Measurements from ENCODE around the gene TAS2R5.
A peak's percentile ranks its signal among the peaks of the same experiment; 100 is the strongest.
"Not testable (repeated sequence)": the region's sequence is repeated elsewhere in the genome, so short reads cannot be mapped to it uniquely, and the experiment has no call there.

Gene TAS2R5, protein sequence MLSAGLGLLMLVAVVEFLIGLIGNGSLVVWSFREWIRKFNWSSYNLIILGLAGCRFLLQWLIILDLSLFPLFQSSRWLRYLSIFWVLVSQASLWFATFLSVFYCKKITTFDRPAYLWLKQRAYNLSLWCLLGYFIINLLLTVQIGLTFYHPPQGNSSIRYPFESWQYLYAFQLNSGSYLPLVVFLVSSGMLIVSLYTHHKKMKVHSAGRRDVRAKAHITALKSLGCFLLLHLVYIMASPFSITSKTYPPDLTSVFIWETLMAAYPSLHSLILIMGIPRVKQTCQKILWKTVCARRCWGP

DNA sequence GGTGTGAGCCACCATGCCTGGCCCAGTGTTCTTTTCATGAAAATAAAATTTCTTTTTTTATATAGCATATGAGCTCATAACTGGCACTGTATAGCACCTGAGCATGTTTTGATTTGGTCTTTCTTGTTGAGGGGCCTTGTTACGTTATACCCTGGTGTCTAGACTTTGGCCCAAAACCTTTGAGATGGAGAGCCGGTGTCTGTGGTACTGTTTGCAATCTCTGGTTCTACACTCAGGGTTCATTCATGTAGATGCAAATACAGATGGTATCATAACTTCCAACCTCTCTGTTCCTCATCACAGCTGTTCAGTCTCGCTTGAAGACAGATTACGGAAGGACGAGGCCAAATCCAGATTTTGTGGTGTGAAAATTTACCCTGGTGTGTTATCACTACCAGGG is at the start of gene TAS2R5:
Gene TAS2R5 (plus strand): TSS at position 301 of the 400 bp plus-strand sequence. CDS start 145 bp downstream, outside the sequence.
- in situ Hi-C loops (cut with MboI; ENCODE audit: low sequenced_read_pairs), result no loop called here
- Histone ChIP-seq H3K27me3 (ENCODE audit: low read depth) (no peaks in the 10 kb centered on the region), H3K9me3 (no peaks in the 10 kb centered on the region), H3K4me1 (no peaks in the 10 kb centered on the region), H3K36me3 (replicated peaks) (no peaks in the 10 kb centered on the region), H3K4me3 (no peak within 1 kb of the TSS)
- no peak for DNase-seq (ENCODE audit: low spot score in 2 of 2)

DNA sequence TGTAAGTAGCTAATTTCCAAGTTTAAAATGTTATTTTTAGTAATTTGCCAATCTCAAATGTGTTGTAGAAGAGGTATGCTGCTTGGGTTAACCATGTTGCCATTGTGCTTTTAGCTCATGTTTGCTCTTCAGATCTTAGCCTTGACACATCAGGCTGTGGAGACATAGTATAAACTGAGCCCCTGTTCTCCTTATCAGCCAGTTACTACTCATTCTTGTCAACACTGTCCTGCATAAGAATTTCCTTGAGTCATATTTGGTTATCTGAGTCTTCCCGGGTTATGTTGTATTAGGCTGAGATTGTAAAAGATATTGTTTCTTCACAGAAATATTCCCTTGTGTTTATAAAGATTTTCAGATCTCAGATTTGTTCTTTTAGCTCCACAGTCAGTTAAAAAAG is 47.8 kb upstream of the TAS2R5 start:
- no peak for DNase-seq (ENCODE audit: low spot score in 2 of 2)
- H3K36me3 ChIP-seq (replicated peaks), result peaks cover 82% of the 10 kb centered on the region
- H3K4me3 ChIP-seq, result no peak overlapping the region
- no peaks in the 10 kb centered on the region for H3K27me3 ChIP-seq (ENCODE audit: low read depth)
- H3K9me3 ChIP-seq, result no peaks in the 10 kb centered on the region
- in situ Hi-C loops (cut with MboI; ENCODE audit: low sequenced_read_pairs), result no loop called here
- peaks cover 6% of the 10 kb centered on the region for H3K4me1 ChIP-seq

DNA sequence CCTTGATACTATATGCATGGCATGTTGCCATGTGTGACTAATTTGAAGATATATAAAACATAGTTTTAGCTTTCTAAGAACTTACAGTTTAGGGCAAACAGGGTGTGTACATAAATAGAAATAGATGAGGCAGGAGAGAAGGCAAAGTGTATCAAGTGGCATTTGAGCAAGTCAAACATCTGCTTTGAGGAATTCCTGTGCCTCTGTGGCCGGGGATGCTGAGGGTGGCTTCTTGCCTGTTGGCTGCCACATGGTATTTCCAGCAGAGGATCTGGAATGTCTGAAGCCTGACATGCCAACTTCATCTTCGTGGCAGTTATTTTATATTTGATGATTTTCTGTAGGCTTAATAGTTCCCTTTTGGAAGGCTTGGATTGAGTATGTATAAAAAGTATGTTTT is 45.9 kb upstream of the TAS2R5 start:
- Histone ChIP-seq H3K4me1 (peaks cover 4% of the 10 kb centered on the region), H3K4me3 (no peak overlapping the region), H3K9me3 (no peaks in the 10 kb centered on the region), H3K36me3 (replicated peaks) (peaks cover 94% of the 10 kb centered on the region), H3K27me3 (ENCODE audit: low read depth) (no peaks in the 10 kb centered on the region)
- in situ Hi-C loops (cut with MboI; ENCODE audit: low sequenced_read_pairs), result no loop called here
- no peak for DNase-seq (ENCODE audit: low spot score in 2 of 2)

DNA sequence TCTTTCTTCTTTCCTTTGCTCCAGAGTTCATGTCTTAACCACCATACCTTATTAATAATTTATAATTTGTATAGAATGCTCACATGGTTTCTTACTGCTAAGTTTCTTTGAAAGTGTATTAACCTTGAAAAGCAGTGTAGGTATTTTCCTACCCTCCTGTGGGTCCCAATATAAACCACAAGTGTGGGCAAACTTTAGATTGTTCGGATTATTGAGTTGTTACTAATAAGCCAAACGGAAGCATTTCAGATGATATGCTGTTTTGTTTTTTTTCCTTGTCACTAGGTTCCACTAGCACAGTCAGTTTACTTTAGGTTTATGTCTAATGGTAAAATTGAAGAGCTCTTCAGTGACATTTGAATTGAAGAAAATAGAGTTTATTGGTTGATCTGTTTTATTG is 41.6 kb upstream of the TAS2R5 start:
- no peaks in the 10 kb centered on the region for H3K4me1 ChIP-seq
- H3K9me3 ChIP-seq, result peaks cover 5% of the 10 kb centered on the region; the same call in 1 of the 2 replicates
- in situ Hi-C loops (cut with MboI; ENCODE audit: low sequenced_read_pairs), result no loop called here
- no peaks in the 10 kb centered on the region for H3K27me3 ChIP-seq (ENCODE audit: low read depth)
- H3K36me3 ChIP-seq (replicated peaks), result peaks cover 93% of the 10 kb centered on the region
- no peak overlapping the region for H3K4me3 ChIP-seq
- no peak for DNase-seq (ENCODE audit: low spot score in 2 of 2)

DNA sequence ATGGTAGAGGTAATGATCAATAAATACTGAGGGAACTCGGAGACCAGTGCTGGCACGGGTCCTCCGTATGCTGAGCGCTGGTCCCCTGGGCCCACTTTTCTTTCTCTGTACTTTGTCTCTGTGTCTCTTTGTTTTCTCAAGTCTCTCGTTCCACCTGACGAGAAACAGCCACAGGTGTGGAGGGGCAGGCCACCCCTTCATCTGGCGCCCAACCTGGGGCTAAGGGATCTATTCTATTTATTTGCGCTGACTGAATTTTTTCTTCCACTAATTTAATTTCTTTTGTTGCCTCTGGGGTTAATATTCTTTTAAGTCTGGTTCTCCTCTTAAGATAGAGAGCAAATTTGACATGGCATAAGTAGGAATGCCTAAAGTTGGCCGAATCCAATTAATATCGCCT is 38.1 kb upstream of the TAS2R5 start:
- in situ Hi-C loops (cut with MboI; ENCODE audit: low sequenced_read_pairs); H3K4me1 ChIP-seq; H3K9me3 ChIP-seq; H3K4me3 ChIP-seq; H3K27me3 ChIP-seq (ENCODE audit: low read depth): not testable (repeated sequence)
- H3K36me3 ChIP-seq (replicated peaks), result peaks cover 73% of the 10 kb centered on the region
- peak in 1 of 2 experiments; percentile 29 for DNase-seq (ENCODE audit: low spot score in 2 of 2)

DNA sequence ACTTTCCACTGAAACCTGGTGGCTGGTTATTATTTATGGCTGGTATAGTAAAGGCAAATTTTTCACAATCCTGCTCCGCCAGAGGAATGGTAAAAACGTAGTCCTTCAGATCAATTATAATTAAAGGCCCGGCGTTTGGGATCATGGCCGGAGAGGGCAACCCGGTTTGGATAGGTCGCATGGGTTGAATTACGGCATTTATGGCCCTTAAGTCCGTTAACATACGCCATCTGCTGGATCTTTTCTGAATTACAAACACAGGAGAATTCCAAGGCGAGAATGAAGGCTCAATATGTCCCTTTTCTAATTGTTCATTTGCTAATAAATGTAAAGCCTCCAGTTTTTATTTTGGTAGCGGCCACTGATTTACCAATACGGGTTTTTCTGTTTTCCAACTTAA is 37.4 kb upstream of the TAS2R5 start:
- no peak overlapping the region for H3K4me3 ChIP-seq
- in situ Hi-C loops (cut with MboI; ENCODE audit: low sequenced_read_pairs), result no loop called here
- H3K36me3 ChIP-seq (replicated peaks), result peaks cover 73% of the 10 kb centered on the region
- H3K4me1 ChIP-seq, result no peaks in the 10 kb centered on the region
- no peak for DNase-seq (ENCODE audit: low spot score in 2 of 2)
- peaks cover 5% of the 10 kb centered on the region; the same call in 1 of the 2 replicates for H3K9me3 ChIP-seq
- no peaks in the 10 kb centered on the region for H3K27me3 ChIP-seq (ENCODE audit: low read depth)

DNA sequence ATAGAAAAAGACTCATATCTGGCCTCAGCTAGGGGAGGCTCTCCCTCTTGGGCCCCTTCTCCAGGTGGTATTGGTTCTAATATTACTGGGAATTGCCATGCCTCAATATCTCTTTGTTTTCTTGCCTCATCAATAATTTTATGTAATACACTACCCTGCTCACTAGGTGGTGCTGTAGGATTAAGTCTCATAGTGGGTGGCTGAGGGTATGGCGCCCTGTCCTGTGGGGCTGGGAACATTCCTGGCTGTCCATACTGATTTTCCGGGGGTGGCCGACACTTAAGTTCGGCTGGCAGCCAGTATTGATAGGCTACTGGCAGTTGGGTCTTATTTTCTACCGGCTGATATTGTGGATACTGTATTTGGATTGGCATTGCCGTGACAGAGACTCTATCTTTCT is 35.1 kb upstream of the TAS2R5 start:
- in situ Hi-C loops (cut with MboI; ENCODE audit: low sequenced_read_pairs), result no loop called here
- Histone ChIP-seq H3K4me1 (no peaks in the 10 kb centered on the region), H3K9me3 (peaks cover 5% of the 10 kb centered on the region; the same call in 1 of the 2 replicates), H3K36me3 (replicated peaks) (peaks cover 66% of the 10 kb centered on the region), H3K4me3 (no peak overlapping the region), H3K27me3 (ENCODE audit: low read depth) (no peaks in the 10 kb centered on the region)
- peak in 1 of 2 experiments; percentile 36 for DNase-seq (ENCODE audit: low spot score in 2 of 2)

DNA sequence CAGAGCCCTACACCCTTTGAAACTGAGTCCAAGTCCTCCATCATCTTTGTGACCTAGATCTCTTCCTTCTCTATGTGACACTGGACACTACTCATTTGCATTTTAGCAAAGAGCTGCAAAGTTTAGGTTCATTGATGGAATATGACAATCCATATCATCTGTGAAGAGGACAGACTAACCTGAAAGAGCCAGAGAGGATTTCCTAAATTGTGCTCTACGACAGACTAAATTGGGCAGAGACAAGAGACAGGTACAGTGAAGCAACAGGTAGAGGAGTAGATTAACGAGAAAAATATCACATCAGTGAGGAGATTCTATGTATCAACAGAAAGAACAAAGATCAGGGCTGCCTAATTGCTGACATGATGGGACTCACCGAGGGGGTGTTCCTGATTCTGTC is 26.2 kb upstream of the TAS2R5 start, which contains the start of gene TAS2R3:
Gene TAS2R3 (plus strand): TSS at position 301 of the 400 bp plus-strand sequence. CDS start 62 bp downstream, at position 363.
- no peak for DNase-seq (ENCODE audit: low spot score in 2 of 2)
- in situ Hi-C loops (cut with MboI; ENCODE audit: low sequenced_read_pairs), result no loop called here

DNA sequence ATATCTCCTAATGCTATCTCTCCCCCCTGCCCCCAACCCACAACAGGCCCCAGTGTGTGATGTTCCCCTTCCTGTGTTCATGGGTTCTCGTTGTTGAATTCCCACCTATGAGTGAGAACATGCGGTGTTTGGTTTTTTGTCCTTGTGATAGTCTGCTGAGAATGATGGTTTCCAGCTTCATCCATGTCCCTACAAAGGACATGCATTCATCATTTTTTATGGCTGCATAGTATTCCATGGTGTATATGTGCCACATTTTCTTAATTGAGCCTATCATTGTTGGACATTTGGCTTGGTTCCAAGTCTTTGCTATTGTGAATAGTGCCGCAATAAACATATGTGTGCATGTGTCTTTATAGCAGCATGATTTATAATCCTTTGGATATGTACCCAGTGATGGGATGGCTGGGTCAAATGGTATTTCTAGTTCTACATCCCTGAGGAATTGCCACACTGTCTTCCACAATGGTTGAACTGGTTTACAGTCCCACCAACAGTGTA is 19.9 kb upstream of the TAS2R5 start:
- H3K9me3 ChIP-seq; H3K4me3 ChIP-seq; in situ Hi-C loops (cut with MboI; ENCODE audit: low sequenced_read_pairs); H3K27me3 ChIP-seq (ENCODE audit: low read depth); DNase-seq (ENCODE audit: low spot score in 2 of 2); H3K36me3 ChIP-seq (replicated peaks); H3K4me1 ChIP-seq: not testable (repeated sequence)

More for the DNA sequence above, 26.2 kb upstream of the TAS2R5 start, which contains the start of gene TAS2R3:
- no peak within 1 kb of the TSS for H3K4me3 ChIP-seq
- peaks cover 17% of the 10 kb centered on the region for H3K36me3 ChIP-seq (replicated peaks)
- H3K27me3 ChIP-seq (ENCODE audit: low read depth), result no peaks in the 10 kb centered on the region
- H3K9me3 ChIP-seq, result no peaks in the 10 kb centered on the region
- H3K4me1 ChIP-seq, result no peaks in the 10 kb centered on the region

DNA sequence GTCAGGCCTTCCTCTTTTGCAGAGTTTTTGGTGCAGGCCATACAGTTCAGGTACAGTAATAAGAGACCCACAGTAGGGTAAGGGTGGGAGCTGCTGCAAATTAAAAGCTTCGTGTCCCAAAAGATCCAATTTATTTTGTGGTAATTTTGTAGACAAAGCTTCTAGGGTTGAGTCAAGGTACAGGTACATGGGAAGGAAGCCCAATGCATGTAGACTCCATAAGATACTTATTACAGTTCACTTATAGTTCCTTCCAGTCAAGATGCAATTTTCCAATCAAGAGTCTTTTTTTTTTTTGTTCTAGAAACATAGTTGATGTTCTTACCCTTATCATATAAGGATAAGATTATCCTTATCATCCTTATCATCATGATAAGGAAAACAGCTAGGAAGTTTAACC is 13.6 kb upstream of the TAS2R5 start, which contains the start of gene TAS2R4:
Gene TAS2R4 (plus strand): TSS at position 301 of the 400 bp plus-strand sequence. CDS start 1,815 bp downstream, outside the sequence.
- DNase-seq (ENCODE audit: low spot score in 2 of 2), result no peak
- Histone ChIP-seq H3K4me3 (no peak within 1 kb of the TSS), H3K27me3 (ENCODE audit: low read depth) (no peaks in the 10 kb centered on the region), H3K36me3 (replicated peaks) (no peaks in the 10 kb centered on the region), H3K9me3 (no peaks in the 10 kb centered on the region), H3K4me1 (no peaks in the 10 kb centered on the region)
- in situ Hi-C loops (cut with MboI; ENCODE audit: low sequenced_read_pairs), result no loop called here

DNA sequence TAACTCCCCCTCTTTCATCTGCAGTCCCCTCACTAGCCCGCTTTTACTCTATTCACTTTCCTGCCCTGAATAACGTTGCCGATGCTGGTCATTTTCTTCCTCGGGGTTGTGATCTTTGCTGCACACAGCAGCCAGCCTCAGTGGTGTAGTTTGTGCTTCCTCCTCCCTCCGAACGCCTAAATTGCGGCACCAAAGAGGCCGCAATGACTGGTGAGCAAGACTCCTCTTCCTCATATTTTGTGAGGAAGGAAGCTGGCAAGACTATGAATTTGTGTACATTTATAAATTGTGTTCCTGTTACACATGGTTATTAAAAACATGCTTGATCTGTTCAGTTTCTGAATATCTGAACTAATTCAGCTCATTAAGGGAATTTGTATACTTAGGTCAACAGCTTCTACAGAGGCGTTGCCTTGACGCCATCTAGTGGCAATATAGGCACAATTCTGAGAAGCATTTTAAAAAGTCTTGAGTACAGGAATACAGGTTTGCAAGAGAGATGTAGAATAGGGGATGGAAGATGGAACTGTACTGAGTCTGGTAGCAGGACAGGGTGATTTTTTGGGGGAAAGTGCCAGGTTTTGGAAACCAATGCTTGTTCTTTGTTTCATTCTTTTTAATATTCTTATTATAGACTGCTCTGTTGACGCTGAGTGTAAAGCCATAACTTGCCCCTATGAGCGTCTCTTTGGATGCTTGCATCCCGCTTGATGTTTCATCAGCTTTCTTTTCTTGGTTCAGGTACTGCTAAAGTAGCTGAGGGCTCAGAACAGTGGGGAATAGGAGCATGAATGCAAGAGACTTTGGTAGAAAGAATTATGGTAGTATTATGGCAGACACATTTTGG is 4.1 kb upstream of the TAS2R5 start:
- Histone ChIP-seq H3K9me3 (no peaks in the 10 kb centered on the region), H3K27me3 (ENCODE audit: low read depth) (no peaks in the 10 kb centered on the region), H3K4me3 (no peak overlapping the region), H3K4me1 (no peaks in the 10 kb centered on the region), H3K36me3 (replicated peaks) (no peaks in the 10 kb centered on the region)
- DNase-seq (ENCODE audit: low spot score in 2 of 2), result peak; percentile 35 to 53
- in situ Hi-C loops (cut with MboI; ENCODE audit: low sequenced_read_pairs), result no loop called here

DNA sequence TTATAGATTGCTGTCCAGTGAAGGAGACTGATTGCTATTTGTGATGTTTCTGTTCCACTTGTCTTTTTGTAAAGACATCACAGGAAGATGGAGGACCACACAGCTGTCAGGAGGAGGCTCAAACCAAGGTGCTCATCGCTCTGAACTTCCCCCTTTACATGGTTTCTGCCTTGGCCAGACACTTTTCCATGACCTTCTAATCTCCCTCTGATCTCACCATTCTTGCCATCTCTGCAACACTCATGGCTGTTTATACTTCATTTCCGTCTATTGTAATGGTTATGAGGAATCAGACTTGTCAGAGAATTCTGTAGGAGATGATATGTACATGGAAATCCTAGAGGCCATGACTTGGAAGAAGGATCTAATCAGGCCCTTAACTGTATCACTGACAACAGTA is 1.7 kb upstream of the TAS2R5 start:
- Histone ChIP-seq H3K4me3 (no peak overlapping the region), H3K4me1 (no peaks in the 10 kb centered on the region), H3K36me3 (replicated peaks) (no peaks in the 10 kb centered on the region), H3K9me3 (no peaks in the 10 kb centered on the region), H3K27me3 (ENCODE audit: low read depth) (no peaks in the 10 kb centered on the region)
- DNase-seq (ENCODE audit: low spot score in 2 of 2), result peak in 1 of 2 experiments; percentile 7
- in situ Hi-C loops (cut with MboI; ENCODE audit: low sequenced_read_pairs), result no loop called here

DNA sequence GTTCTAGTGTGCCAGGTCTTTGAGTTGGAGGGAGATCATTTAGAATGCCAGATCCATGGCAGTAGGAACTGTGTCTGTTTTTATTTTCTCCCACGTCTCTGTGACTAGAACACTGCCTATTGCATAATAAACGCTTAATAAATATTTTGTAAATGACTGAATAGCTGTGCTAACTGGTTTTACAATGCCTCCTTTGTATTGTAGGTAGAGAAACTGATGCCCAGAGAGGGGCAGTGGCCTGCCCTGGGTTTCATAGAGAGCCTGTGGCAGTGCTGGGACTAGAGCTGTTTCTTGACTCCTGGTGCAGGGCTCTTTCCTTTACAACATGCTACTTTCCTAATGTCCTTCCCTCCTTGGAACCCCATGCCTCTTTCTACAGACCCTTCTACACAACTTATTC is 2.5 kb downstream of the TAS2R5 start:
- Histone ChIP-seq H3K36me3 (replicated peaks) (no peaks in the 10 kb centered on the region), H3K4me3 (no peak overlapping the region), H3K9me3 (no peaks in the 10 kb centered on the region), H3K27me3 (ENCODE audit: low read depth) (no peaks in the 10 kb centered on the region), H3K4me1 (no peaks in the 10 kb centered on the region)
- DNase-seq (ENCODE audit: low spot score in 2 of 2), result no peak
- in situ Hi-C loops (cut with MboI; ENCODE audit: low sequenced_read_pairs), result no loop called here

DNA sequence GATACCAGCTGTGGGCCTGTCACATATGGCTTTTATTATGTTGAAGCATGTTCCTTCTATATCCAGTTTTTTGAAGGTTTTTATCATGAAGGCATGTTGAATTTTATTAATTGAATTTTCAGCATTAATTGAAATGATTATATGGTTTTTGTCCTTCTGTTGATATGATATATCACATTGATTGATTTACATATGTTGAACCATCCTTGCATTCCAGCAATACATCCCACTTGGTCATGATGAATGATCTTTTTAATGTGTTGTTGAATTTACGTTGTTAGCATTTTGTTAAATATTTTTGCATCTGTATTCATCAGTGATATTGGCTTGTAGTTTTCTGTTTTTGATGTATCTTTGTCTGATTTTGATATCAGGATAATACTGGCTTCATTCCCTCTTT is 30.1 kb downstream of the TAS2R5 start:
- no peak overlapping the region for H3K4me3 ChIP-seq
- no peaks in the 10 kb centered on the region for H3K27me3 ChIP-seq (ENCODE audit: low read depth)
- no peaks in the 10 kb centered on the region for H3K9me3 ChIP-seq
- DNase-seq (ENCODE audit: low spot score in 2 of 2), result no peak
- H3K4me1 ChIP-seq, result no peaks in the 10 kb centered on the region
- in situ Hi-C loops (cut with MboI; ENCODE audit: low sequenced_read_pairs), result no loop called here
- H3K36me3 ChIP-seq (replicated peaks), result no peaks in the 10 kb centered on the region

Data from HAP-1 (cell line).